ENCODE measurements around the gene NID1.

- TF ChIP-seq CTCF (conservative IDR thresholded peaks at IDR 0.05) (no peak), ZFX (IDR thresholded peaks at IDR 0.05) (no peak)
Observed at GRCh38 chr1:235937123-235937522, 127.8 kb downstream of the NID1 start.

Measured in C4-2B (cell line).